Endothelial cell (in vitro differentiated cells): ENCODE measurements around the gene ITLN1. TPM values are rescaled to one million over a fixed set of nuclear protein-coding genes. Genes with fewer than 3 reads are reported as not detected.
"Not testable (repeated sequence)": the region's sequence is repeated elsewhere in the genome, so short reads cannot be mapped to it uniquely, and the experiment has no call there.

Source experiments
- DNase-seq: peaks from one replicate; pipeline ENCODE4 v3.0.0; 2021; ENCODE audit warnings: low spot score
- H3K27ac Mint-ChIP-seq: one replicate; pipeline ENCODE4 v1.8.0; 2021; ENCODE audit warnings: mixed read lengths, inconsistent platforms; ENCODE audit not compliant: unreplicated experiment
- H3K27me3 Mint-ChIP-seq: one replicate; pipeline ENCODE4 v1.8.0; 2021; ENCODE audit warnings: mild to moderate bottlenecking, moderate library complexity, mixed read lengths, inconsistent platforms; ENCODE audit not compliant: unreplicated experiment
- H3K36me3 Mint-ChIP-seq: one replicate; pipeline ENCODE4 v1.8.0; 2021; ENCODE audit warnings: mild to moderate bottlenecking, low read depth, mixed read lengths, inconsistent platforms; ENCODE audit not compliant: unreplicated experiment
- H3K4me1 Mint-ChIP-seq: one replicate; pipeline ENCODE4 v1.8.0; 2021; ENCODE audit warnings: mild to moderate bottlenecking, mixed read lengths, inconsistent platforms; ENCODE audit not compliant: unreplicated experiment
- H3K4me3 Mint-ChIP-seq: one replicate; pipeline ENCODE4 v1.8.0; 2021; ENCODE audit warnings: mild to moderate bottlenecking, mixed read lengths, inconsistent platforms; ENCODE audit not compliant: unreplicated experiment
- H3K9me3 Mint-ChIP-seq: one replicate; pipeline ENCODE4 v1.8.0; 2021; ENCODE audit warnings: mixed read lengths, inconsistent platforms; ENCODE audit not compliant: unreplicated experiment
- CTCF ChIP-seq: fragments of 200-600 bp; sonication (generic); IDR thresholded peaks from one replicate; pipeline ENCODE4 v1.5.0; 2021; ENCODE audit warnings: antibody characterized with exemption; ENCODE audit not compliant: unreplicated experiment
- total RNA-seq: library from RNA; stranded (reverse); fragmentation: NEBNext Ultra II Directional; extraction: Animal tissue kit (Norgen Biotek cat#: 25700); gene quantifications from one replicate; pipeline ENCODE4 v1.2.1, GENCODE V29; 2021; ENCODE audit not compliant: unreplicated experiment

The ITLN1 gene
- total RNA-seq, 1 donor from 2014 or later = not detected

- peaks cover 2% of the 10 kb centered on the region for H3K27me3 Mint-ChIP-seq
- peaks cover 10% of the 10 kb centered on the region for H3K9me3 Mint-ChIP-seq
- no peak for TF ChIP-seq CTCF
- peaks cover 26% of the 10 kb centered on the region for H3K4me1 Mint-ChIP-seq
- H3K4me3 Mint-ChIP-seq = no peak overlapping the region
- H3K27ac Mint-ChIP-seq = peak overlapping the region; percentile 67
- DNase-seq = no peak
- peaks cover 3% of the 10 kb centered on the region for H3K36me3 Mint-ChIP-seq
Measured at GRCh38 chr1:160888926-160889325, 3.9 kb upstream of the ITLN1 start.

- no peak overlapping the region for H3K4me3 Mint-ChIP-seq
- DNase-seq = no peak
- H3K27ac Mint-ChIP-seq = no peak overlapping the region
- no peaks in the 10 kb centered on the region for H3K27me3 Mint-ChIP-seq
- no peak for TF ChIP-seq CTCF
- H3K9me3 Mint-ChIP-seq = peaks cover 1% of the 10 kb centered on the region
- peaks cover 1% of the 10 kb centered on the region for H3K36me3 Mint-ChIP-seq
- peaks cover 26% of the 10 kb centered on the region for H3K4me1 Mint-ChIP-seq
Measured at GRCh38 chr1:160887071-160887470, 2.1 kb upstream of the ITLN1 start.

GRCh38 chr1:160884579-160884978 lies 401 bp downstream of the ITLN1 start:
- H3K4me3 Mint-ChIP-seq = no peak overlapping the region
- DNase-seq = no peak
- H3K27me3 Mint-ChIP-seq = peaks cover 8% of the 10 kb centered on the region
- no peaks in the 10 kb centered on the region for H3K9me3 Mint-ChIP-seq
- H3K4me1 Mint-ChIP-seq = peaks cover 17% of the 10 kb centered on the region
- H3K36me3 Mint-ChIP-seq = no peaks in the 10 kb centered on the region
- no peak for TF ChIP-seq CTCF
- no peak overlapping the region for H3K27ac Mint-ChIP-seq

GRCh38 chr1:160883581-160884513 lies 1.1 kb downstream of the ITLN1 start:
- Mint-ChIP-seq H3K9me3 (no peaks in the 10 kb centered on the region), H3K27me3 (peaks cover 8% of the 10 kb centered on the region), H3K36me3 (no peaks in the 10 kb centered on the region), H3K4me3 (no peak overlapping the region), H3K4me1 (peaks cover 12% of the 10 kb centered on the region), H3K27ac (no peak overlapping the region)
- DNase-seq = no peak
- no peak for TF ChIP-seq CTCF

- Mint-ChIP-seq H3K27me3 (peaks cover 10% of the 10 kb centered on the region), H3K9me3 (no peaks in the 10 kb centered on the region), H3K27ac (no peak overlapping the region), H3K4me3 (no peak overlapping the region), H3K4me1 (peaks cover 5% of the 10 kb centered on the region), H3K36me3 (no peaks in the 10 kb centered on the region)
- no peak for TF ChIP-seq CTCF
- DNase-seq = no peak
Measured at GRCh38 chr1:160882582-160882981, 2.4 kb downstream of the ITLN1 start.

- not testable (repeated sequence) for H3K36me3 Mint-ChIP-seq, H3K4me3 Mint-ChIP-seq, H3K27ac Mint-ChIP-seq, H3K9me3 Mint-ChIP-seq, DNase-seq
- Mint-ChIP-seq H3K27me3 (peaks cover 17% of the 10 kb centered on the region), H3K4me1 (peaks cover 15% of the 10 kb centered on the region)
Measured at GRCh38 chr1:160881264-160881663, 3.7 kb downstream of the ITLN1 start.
